Neural crest cell (in vitro differentiated cells): ENCODE data around the gene NXPE3. TPM values are rescaled to one million over a fixed set of nuclear protein-coding genes. Genes with fewer than 3 reads are reported as not detected.
"Not testable (repeated sequence)": the region's sequence is repeated elsewhere in the genome, so short reads cannot be mapped to it uniquely, and the experiment has no call there.

ENCODE experiments used
- DNase-seq: peaks from one replicate; pipeline ENCODE4 v3.0.0; 2021; ENCODE audit warnings: low read depth, mixed read lengths, low spot score
- H3K27ac Mint-ChIP-seq: one replicate; pipeline ENCODE4 v1.8.0; 2021; ENCODE audit warnings: mild to moderate bottlenecking, mixed read lengths; ENCODE audit not compliant: unreplicated experiment
- H3K27me3 Mint-ChIP-seq: 2 replicates; pipeline ENCODE4 v1.8.0; 2021; ENCODE audit warnings: low read depth, mild to moderate bottlenecking, mixed read lengths
- H3K36me3 Mint-ChIP-seq: 2 replicates; pipeline ENCODE4 v1.8.0; 2021; ENCODE audit warnings: low read depth, mild to moderate bottlenecking, mixed read lengths
- H3K4me1 Mint-ChIP-seq: 2 replicates; pipeline ENCODE4 v1.8.0; 2021; ENCODE audit warnings: mixed read lengths
- H3K4me3 Mint-ChIP-seq: one replicate; pipeline ENCODE4 v1.8.0; 2021; ENCODE audit warnings: mild to moderate bottlenecking, mixed read lengths
- H3K9me3 Mint-ChIP-seq: 2 replicates; pipeline ENCODE4 v1.8.0; 2021; ENCODE audit warnings: mixed read lengths
- CTCF ChIP-seq: fragments of 200-600 bp; sonication (generic); conservative IDR thresholded peaks from 2 replicates; pipeline ENCODE4 v1.5.0; 2021; ENCODE audit warnings: antibody characterized with exemption, mild to moderate bottlenecking
- long read RNA-seq: library from polyadenylated mRNA; unstranded; transcript quantifications from one replicate; pipeline ENCODE4 v2.0.0, GENCODE V29; 2020
- total RNA-seq: library from RNA; stranded (reverse); gene quantifications from 2 replicates; pipeline ENCODE4 v1.2.1, GENCODE V29; 2021

The NXPE3 gene
- total RNA-seq = 23.0 and 25.7 TPM in 2 replicates
- long read RNA-seq, full-length matches to known transcripts = 19 of 37 reads
- long read RNA-seq, partial matches to known transcripts = 4 of 37 reads
- long read RNA-seq, other reads (novel, unspliced or antisense) = 14 of 37 reads

GRCh38 chr3:101779047-101779821 lies at the start of gene NXPE3:
NXPE3 (plus strand) TSS chr3:101779211; CDS start chr3:101785597, 6,386 bp downstream.
- Mint-ChIP-seq H3K27ac (peak within 1 kb of the TSS; percentile 81), H3K36me3 (peaks cover 3% of the 10 kb centered on the region)

GRCh38 chr3:101729586-101729985 lies 49.4 kb upstream of the NXPE3 start:
- Mint-ChIP-seq H3K4me3 (no peak overlapping the region), H3K36me3 (peaks cover 33% of the 10 kb centered on the region), H3K27ac (no peak overlapping the region), H3K9me3 (peaks cover 1% of the 10 kb centered on the region), H3K27me3 (no peaks in the 10 kb centered on the region), H3K4me1 (peaks cover 27% of the 10 kb centered on the region)
- DNase-seq = no peak
- no peak for TF ChIP-seq CTCF

More at GRCh38 chr3:101779047-101779821, at the start of gene NXPE3:
- Mint-ChIP-seq H3K4me1 (peaks cover 27% of the 10 kb centered on the region), H3K9me3 (no peaks in the 10 kb centered on the region), H3K4me3 (peak within 1 kb of the TSS; percentile 93), H3K27me3 (no peaks in the 10 kb centered on the region)
- DNase-seq = peak; percentile 85
- TF ChIP-seq CTCF = no peak

- Mint-ChIP-seq H3K4me1 (peaks cover 22% of the 10 kb centered on the region), H3K9me3 (peaks cover 7% of the 10 kb centered on the region), H3K4me3 (no peak overlapping the region), H3K27ac (no peak overlapping the region), H3K27me3 (no peaks in the 10 kb centered on the region), H3K36me3 (peaks cover 44% of the 10 kb centered on the region)
- no peak for TF ChIP-seq CTCF
- no peak for DNase-seq
These were observed 48.2 kb upstream of the NXPE3 start for GRCh38 chr3:101730839-101731238.

GRCh38 chr3:101732240-101732641 lies 46.8 kb upstream of the NXPE3 start:
- Mint-ChIP-seq H3K9me3 (peaks cover 11% of the 10 kb centered on the region), H3K36me3 (peaks cover 58% of the 10 kb centered on the region), H3K27me3 (no peaks in the 10 kb centered on the region), H3K4me3 (no peak overlapping the region), H3K4me1 (peaks cover 13% of the 10 kb centered on the region), H3K27ac (peak overlapping the region; percentile 70)
- DNase-seq = no peak
- TF ChIP-seq CTCF = no peak

- Mint-ChIP-seq H3K36me3 (peaks cover 77% of the 10 kb centered on the region), H3K4me3 (no peak overlapping the region), H3K27me3 (no peaks in the 10 kb centered on the region), H3K9me3 (peaks cover 33% of the 10 kb centered on the region), H3K4me1 (peaks cover 13% of the 10 kb centered on the region), H3K27ac (no peak overlapping the region)
- no peak for DNase-seq
- TF ChIP-seq CTCF = no peak
These were observed 43.2 kb upstream of the NXPE3 start for GRCh38 chr3:101735833-101736232.

GRCh38 chr3:101741914-101742313 lies 37.1 kb upstream of the NXPE3 start:
- DNase-seq, H3K4me3 Mint-ChIP-seq, H3K27me3 Mint-ChIP-seq, H3K4me1 Mint-ChIP-seq, H3K27ac Mint-ChIP-seq: not testable (repeated sequence)
- H3K36me3 Mint-ChIP-seq = peaks cover 63% of the 10 kb centered on the region
- H3K9me3 Mint-ChIP-seq = peaks cover 25% of the 10 kb centered on the region
